GM18907 (cell line): ENCODE results near the gene ADGRL3.

ENCODE experiments used
- ATAC-seq: cut with Tn5 transposase; IDR thresholded peaks from one replicate; pipeline ENCODE4 v1.9.1; 2021; ENCODE audit warnings: mild to moderate bottlenecking, moderate library complexity; ENCODE audit not compliant: unreplicated experiment

The ADGRL3 gene

DNA sequence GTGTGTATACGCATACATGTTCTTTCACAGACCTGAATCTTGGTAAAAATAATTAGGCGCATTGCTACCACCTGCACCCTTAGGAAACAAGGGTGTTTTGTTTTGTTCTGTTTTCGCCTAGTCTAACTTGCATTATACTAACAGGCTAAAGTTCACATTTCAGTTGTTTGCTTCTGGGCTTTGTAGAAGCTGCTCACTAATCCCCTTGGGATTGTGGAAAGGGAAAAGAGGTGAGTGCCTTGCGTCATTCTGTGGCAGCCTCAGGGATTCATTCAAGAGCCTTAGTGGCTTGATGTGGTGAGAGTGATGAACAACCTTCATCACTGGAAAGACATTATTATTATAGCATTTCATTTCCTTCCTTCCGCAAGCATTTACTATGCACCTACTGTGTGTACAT lies 331.1 kb downstream of the ADGRL3 start:
- no peak for ATAC-seq

DNA sequence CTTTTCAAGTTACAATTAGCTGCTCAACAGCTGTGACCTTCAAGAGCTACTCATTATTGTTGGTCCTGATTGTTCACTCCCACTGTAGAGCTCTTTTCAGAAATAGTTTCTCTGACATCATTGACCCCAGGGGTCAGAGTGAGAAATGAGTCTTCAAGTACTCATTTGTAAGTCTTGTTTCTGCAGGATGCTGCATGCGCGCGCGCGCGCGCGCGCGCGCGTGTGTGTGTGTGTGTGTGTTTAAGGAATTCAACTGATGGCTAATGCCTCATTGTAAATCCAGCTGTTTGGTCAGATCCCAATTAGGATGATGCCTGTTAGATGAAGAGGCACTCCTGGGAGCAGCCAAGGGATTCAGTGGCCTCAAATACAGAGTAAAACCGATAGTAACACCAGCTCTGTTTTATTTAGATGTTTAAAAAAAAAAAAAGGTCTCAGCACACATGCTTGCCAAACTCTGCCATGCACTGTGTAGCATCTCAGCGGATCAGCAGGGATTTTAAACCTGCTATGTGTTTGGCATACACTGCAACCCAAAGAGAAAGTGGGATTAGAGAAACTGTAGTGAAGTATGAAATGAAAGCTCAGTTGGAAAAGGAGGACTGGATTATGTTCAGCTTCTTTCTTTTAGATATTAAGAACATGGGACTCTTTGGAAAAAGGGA lies 332.3 kb downstream of the ADGRL3 start:
- ATAC-seq = no peak

DNA sequence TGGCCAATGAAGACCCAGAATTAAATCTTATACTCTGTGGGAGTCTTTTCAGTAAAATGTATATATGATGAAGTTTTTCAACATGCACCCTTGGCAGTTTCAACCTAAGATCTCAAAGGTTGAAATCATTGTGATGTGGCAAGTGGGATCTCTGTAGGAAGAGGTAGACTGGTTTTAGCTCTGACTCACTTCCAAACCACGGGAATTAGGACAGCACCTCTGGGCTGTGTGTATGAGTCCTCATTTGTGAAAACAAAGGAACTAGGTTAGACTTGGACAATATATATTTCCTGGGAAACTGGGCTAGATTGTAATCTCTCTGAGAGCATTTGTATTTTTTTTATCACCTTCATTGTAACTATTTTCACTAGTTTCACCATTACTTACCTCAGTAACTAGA lies 333.0 kb downstream of the ADGRL3 start:
- no peak for ATAC-seq

GRCh38 chr4:61540944-61541343 lies 340.8 kb downstream of the ADGRL3 start:
- ATAC-seq = no peak

GRCh38 chr4:61541459-61541858 lies 341.3 kb downstream of the ADGRL3 start:
- ATAC-seq = no peak

- no peak for ATAC-seq
These were observed 343.9 kb downstream of the ADGRL3 start for GRCh38 chr4:61543976-61544375.

GRCh38 chr4:61545902-61546480 lies 345.9 kb downstream of the ADGRL3 start:
- no peak for ATAC-seq

DNA sequence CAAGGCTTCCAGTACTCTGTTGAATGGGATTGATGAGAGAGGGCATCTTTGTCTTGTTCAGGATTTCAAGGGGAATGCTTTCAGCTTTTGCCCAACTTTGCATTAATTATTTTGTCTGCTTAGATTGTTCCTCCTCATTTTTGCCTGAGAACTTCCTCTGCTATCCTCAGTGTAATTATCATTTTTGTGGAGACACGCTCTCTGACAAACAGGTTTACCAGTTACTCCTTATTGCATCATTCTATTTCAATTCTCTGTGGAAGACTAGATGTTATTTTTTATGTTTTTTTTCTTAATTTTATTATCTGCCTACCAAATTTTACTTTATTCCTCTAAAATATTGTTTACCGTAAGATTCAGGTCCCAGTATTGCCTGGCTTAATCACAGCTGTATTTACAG lies 349.2 kb downstream of the ADGRL3 start:
- no peak for ATAC-seq

DNA sequence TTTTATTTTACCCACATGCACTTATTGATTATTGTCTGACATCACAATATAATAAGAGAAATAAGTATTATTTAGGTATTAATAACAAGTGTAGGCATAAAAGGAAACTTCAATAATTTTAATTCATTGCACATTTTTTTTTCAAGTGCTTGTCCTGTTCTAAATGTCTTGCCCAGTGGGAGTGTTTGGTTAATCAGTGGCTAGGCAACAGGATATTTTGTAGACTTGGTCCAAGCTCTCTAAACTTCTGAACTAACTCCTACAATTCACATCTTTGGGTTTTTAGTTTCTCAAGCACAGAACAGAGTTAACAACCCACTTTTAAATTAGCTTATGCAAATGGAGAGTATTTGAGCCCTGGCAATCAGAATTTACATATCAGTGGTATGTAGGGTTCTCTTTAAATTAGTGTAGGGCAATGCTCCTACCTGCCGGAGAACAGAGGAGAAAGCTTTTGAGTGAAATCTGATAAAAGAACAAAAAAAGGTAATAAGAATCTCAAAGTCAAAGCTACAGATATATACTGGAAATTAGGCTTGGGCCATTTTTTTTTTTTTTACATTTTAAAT lies 353.5 kb downstream of the ADGRL3 start:
- ATAC-seq = no peak

- no peak for ATAC-seq
These were observed 355.7 kb downstream of the ADGRL3 start for GRCh38 chr4:61555789-61556188.

- ATAC-seq = no peak
These were observed 356.2 kb downstream of the ADGRL3 start for GRCh38 chr4:61556277-61556676.

- no peak for ATAC-seq
These were observed 359.3 kb downstream of the ADGRL3 start for GRCh38 chr4:61559396-61559795.

GRCh38 chr4:61561028-61561427 lies 360.9 kb downstream of the ADGRL3 start:
- ATAC-seq = no peak

DNA sequence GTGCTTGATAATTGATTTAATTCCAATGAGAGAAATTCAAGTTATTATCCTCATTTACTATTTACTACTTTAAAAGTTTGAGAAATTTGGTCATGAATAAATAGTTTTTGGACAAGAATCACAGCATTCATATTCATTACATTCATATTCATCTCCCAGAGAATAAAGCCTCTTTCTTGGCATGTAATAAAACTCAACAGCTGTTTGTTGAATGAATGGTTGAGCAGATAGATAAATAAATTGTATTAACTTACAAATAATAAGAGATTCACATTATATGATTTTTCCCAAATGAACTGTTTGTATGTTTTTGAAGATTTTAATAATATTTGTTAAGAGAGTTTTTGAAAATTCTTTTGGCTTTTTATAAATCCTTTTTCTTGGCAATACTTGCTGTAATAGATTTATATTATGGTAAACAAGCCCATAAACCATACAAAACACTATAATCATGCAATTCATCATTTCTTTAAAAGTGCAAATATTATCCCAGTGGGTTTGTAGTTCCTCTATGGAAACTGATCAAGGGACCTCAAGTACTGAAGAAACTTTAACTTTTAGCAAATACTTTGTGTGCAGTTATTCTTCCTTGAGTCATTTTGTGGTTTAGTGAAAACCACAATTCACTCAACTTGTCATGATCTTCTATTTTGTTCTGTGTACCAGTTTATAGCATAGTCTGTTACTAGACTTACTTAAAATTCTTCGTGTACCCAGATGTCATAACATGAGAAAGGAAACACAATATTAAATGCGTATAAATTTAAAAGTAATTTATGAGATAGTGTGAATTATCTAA lies 371.8 kb downstream of the ADGRL3 start:
- ATAC-seq = no peak

- ATAC-seq = no peak
These were observed 375.7 kb downstream of the ADGRL3 start for GRCh38 chr4:61575796-61576195.

- no peak for ATAC-seq
These were observed 379.7 kb downstream of the ADGRL3 start for GRCh38 chr4:61579786-61580185.

DNA sequence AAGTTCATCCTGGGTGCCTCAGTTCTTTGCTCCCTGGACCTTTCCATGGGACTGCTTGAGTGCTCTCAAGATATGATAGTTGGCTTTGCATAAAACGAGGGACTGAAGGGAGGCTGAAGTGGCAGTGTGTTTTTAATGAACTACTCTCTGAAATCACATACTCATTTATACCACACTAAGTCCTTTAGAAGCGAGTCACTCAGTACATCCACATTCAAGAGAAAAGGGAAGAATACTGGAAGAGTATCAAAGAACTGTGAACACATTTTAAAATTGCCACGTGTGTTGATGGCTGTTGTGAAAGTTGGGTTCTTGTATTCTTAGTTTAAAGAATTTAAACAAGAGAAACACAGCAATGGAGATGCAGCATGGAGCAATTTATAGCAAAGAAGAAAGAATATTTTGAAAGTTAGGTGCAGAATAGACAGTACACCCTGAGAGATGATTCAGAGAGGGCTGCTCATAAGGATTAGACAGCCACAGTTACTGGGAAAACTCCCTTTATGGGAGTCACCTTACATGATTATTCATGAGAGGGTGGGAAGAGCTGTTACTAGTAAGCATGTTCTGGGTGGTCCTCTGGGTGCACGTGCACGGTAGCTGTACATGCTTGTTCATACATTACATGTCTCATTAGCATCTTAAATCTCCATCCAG lies 380.7 kb downstream of the ADGRL3 start:
- ATAC-seq = no peak

DNA sequence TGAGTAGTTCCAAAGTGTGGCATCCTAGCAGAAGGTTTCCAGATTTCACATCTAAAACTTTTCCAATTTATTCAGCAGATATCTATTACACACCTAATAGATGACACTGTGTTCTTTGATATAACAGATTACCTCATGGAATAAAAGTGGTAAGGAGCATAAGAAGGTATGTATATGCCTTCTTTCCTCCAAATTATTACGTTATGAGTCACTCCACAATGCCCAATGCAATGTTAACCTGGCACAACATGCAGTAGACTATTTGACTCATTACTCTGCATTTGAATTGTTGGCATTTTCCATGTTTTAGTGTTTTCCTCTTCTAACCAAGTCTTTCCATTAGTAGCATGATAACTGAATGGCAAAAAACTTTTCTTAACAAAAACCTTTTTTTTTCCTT lies 383.6 kb downstream of the ADGRL3 start:
- no peak for ATAC-seq

DNA sequence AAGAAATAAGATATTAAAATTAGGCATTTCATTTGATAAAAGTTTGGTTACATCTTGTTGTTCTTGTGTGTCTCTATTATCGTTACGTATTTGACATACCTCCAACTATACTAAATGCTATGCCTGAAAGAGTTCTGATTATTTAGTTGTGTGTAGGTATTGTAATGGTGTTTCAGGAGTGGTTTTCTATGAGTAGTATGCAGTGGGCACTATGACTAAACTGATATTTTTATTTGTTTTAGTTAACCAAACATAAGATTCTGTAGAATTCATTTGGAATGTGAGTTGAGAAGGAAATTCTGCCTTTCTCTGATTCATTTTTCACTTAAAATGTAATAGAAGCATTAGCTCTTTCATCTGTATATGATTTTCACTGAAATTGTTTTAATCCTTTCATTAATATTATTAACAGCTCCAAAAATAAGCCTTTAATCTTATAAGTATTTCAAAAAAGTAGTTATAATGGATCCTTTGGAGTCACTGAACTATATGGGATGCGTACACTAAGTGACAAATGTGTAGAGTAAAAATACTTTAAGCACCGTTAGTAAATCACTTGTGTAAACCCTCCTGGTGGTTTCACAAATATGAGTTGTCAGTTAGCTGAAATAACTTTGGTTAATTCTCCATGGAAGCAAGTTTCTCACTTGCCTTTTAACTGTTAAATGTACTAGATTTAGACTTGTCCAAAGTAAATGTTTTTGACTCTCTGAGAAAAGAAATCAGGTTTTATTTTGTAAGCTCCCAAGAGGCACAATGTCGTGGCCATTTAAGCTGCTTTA lies 388.7 kb downstream of the ADGRL3 start:
- ATAC-seq = no peak

GRCh38 chr4:61590881-61591280 lies 390.8 kb downstream of the ADGRL3 start:
- ATAC-seq = no peak
